HG02840 (cell line): ENCODE measurements around the gene MAP3K21.

Experiments used
- ATAC-seq: cut with Tn5 transposase; IDR thresholded peaks from one replicate; pipeline ENCODE4 v1.9.1; 2021; ENCODE audit warnings: mild to moderate bottlenecking, moderate library complexity, moderate number of reproducible peaks; ENCODE audit not compliant: unreplicated experiment, low FRiP score

The MAP3K21 gene

GRCh38 chr1:233431753-233432403 lies 104.4 kb downstream of the MAP3K21 start:
- ATAC-seq = no peak

GRCh38 chr1:233432916-233433315 lies 105.4 kb downstream of the MAP3K21 start:
- ATAC-seq = no peak

GRCh38 chr1:233433436-233434210 lies 106.1 kb downstream of the MAP3K21 start:
- ATAC-seq = no peak
